ENCODE measurements around the gene IFIT1B. TPM values are rescaled to one million over a fixed set of nuclear protein-coding genes. Genes with fewer than 3 reads are reported as not detected.
"Not testable (repeated sequence)": the region's sequence is repeated elsewhere in the genome, so short reads cannot be mapped to it uniquely, and the experiment has no call there.

Gene IFIT1B
- not detected for total RNA-seq

- DNase-seq: no peak
Measured at GRCh38 chr10:89377705-89378637, at the start of gene IFIT1B. Gene IFIT1B, plus strand, starts transcription at chr10:89378056. Its CDS starts 80 bp downstream, at chr10:89378136.

GRCh38 chr10:89329151-89329550 lies 48.7 kb upstream of the IFIT1B start:
- DNase-seq: no peak

- DNase-seq: not testable (repeated sequence)
Measured at GRCh38 chr10:89330014-89330413, 47.8 kb upstream of the IFIT1B start.

GRCh38 chr10:89330537-89331212 lies 47.2 kb upstream of the IFIT1B start:
- DNase-seq: no peak

- not testable (repeated sequence) for DNase-seq
Measured at GRCh38 chr10:89331487-89332122, 46.3 kb upstream of the IFIT1B start.

- DNase-seq: no peak
Measured at GRCh38 chr10:89332123-89332633, 45.7 kb upstream of the IFIT1B start.

- no peak for DNase-seq
Measured at GRCh38 chr10:89335226-89335625, 42.6 kb upstream of the IFIT1B start.

GRCh38 chr10:89336241-89336640 lies 41.6 kb upstream of the IFIT1B start:
- DNase-seq: no peak

- no peak for DNase-seq
Measured at GRCh38 chr10:89337484-89337883, 40.4 kb upstream of the IFIT1B start.

- no peak for DNase-seq
Measured at GRCh38 chr10:89338713-89339112, 39.1 kb upstream of the IFIT1B start.

GRCh38 chr10:89339875-89340274 lies 38.0 kb upstream of the IFIT1B start:
- no peak for DNase-seq

GRCh38 chr10:89341649-89342048 lies 36.2 kb upstream of the IFIT1B start:
- DNase-seq: no peak

- DNase-seq: no peak
Measured at GRCh38 chr10:89342206-89342958, 35.5 kb upstream of the IFIT1B start.

- DNase-seq: no peak
Measured at GRCh38 chr10:89343089-89343767, 34.6 kb upstream of the IFIT1B start.

GRCh38 chr10:89344156-89344555 lies 33.7 kb upstream of the IFIT1B start:
- no peak for DNase-seq

GRCh38 chr10:89345367-89346000 lies 32.4 kb upstream of the IFIT1B start:
- DNase-seq: no peak

- no peak for DNase-seq
Measured at GRCh38 chr10:89346405-89347254, 31.2 kb upstream of the IFIT1B start.

GRCh38 chr10:89347701-89348457 lies 30.0 kb upstream of the IFIT1B start:
- DNase-seq: no peak

GRCh38 chr10:89348481-89348880 lies 29.4 kb upstream of the IFIT1B start:
- no peak for DNase-seq

GRCh38 chr10:89348975-89349374 lies 28.9 kb upstream of the IFIT1B start:
- DNase-seq: no peak

Measured in effector CD4-positive, alpha-beta T cell (primary cell).